GM19193 (cell line): ENCODE measurements around the gene C1orf146.

Experiments
- POLR2A ChIP-seq: IDR thresholded peaks from 4 replicates; pipeline ENCODE4 v1.6.1; 2011; ENCODE audit not compliant: insufficient read depth, insufficient read length; ENCODE audit errors: extremely low read depth

The C1orf146 gene

GRCh38 chr1:92230736-92231135 is 13.0 kb downstream of the C1orf146 start:
- no peak for TF ChIP-seq POLR2A

GRCh38 chr1:92240034-92240433 is 22.3 kb downstream of the C1orf146 start:
- TF ChIP-seq POLR2A, result no peak

GRCh38 chr1:92244376-92244775 is 26.7 kb downstream of the C1orf146 start:
- no peak for TF ChIP-seq POLR2A

GRCh38 chr1:92259350-92259749 is 41.6 kb downstream of the C1orf146 start:
- TF ChIP-seq POLR2A, result no peak

GRCh38 chr1:92262516-92262915 is 44.8 kb downstream of the C1orf146 start:
- no peak for TF ChIP-seq POLR2A

- TF ChIP-seq POLR2A, result no peak
These were observed 55.3 kb downstream of the C1orf146 start for GRCh38 chr1:92273039-92273438.

GRCh38 chr1:92274939-92275338 is 57.2 kb downstream of the C1orf146 start:
- TF ChIP-seq POLR2A, result no peak

- TF ChIP-seq POLR2A, result no peak
These were observed 58.4 kb downstream of the C1orf146 start for GRCh38 chr1:92276082-92276481.

GRCh38 chr1:92277105-92277723 is 59.5 kb downstream of the C1orf146 start:
- TF ChIP-seq POLR2A, result no peak

- TF ChIP-seq POLR2A, result no peak
These were observed 73.8 kb downstream of the C1orf146 start for GRCh38 chr1:92291372-92291999.
